ENCODE results near the gene GTPBP4.
"Not testable (repeated sequence)": the region's sequence is repeated elsewhere in the genome, so short reads cannot be mapped to it uniquely, and the experiment has no call there.

GTPBP4 gene

DNA sequence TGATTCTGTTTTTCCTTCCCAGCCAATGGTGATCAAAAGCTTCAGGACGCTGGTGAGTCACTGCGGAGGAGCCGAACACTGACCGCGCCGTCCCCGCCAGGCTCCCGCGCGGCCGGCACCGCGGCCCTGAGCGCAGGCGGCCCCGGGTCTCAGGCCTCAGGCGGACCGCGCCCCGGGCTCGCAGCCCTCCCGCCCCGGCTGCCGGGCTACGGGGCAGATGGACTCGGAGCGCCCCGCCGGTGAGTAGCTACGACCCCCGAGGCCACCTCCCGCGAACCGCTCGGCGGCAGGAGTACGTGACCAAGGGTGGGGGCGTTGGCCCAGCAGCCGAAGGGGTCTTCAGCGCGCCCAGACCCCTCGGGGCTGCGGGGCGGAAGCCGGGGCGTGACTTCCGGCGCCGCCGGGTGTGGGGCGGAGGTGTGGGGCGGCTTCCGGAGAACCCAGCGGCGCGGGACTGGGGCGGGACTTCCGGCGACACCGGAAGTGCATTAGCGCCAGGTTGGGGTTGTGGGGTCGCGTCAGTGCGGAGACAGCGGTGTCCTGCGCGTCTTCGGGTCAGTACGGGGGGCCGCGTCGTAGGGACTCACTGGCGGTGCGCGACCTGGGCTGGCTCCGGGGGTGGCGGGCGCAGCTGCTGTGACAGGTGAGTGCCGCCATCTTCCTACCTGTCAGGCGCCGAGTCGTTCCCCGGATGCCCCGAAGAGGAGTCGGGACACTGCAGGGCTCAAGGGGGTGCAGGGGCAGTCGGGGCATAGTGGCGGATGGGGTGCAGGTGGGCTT is 68.3 kb downstream of the GTPBP4 start, which contains the start of gene WDR37:
WDR37 (plus strand) TSS at position 60 of the 780 bp plus-strand sequence. CDS start 15,771 bp downstream, outside the sequence.
- in situ Hi-C loops (cut with MboI; ENCODE audit: low sequenced_read_pairs), result no loop called here

DNA sequence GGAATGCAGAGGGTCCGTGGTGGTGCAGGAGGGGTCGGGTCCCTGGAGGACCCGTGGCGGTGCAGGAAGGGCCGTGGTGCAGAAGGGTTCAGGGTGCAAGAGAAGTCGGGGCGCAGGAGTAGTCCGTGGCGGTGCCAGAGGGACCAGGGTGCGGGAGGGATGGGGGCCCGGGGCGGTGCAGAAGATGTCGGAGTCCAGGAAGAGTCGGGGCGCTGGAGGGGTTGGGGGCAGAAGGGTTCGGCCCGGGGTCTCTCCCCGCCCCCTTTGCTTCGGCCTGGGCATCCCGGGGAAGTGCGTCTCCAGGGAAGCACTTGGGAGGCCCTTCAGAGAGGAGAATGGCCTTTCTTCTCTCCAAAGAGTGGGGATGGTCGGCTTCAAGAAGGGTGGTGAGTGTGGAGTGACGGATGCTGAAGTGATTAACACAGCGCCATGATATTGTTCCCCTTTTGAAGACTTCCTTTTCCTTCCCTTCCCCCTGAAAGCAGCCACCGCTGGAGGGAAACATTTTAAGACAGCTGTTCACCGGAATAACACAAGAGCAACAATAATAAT is 68.9 kb downstream of the GTPBP4 start:
- in situ Hi-C loops (cut with MboI; ENCODE audit: low sequenced_read_pairs), result no loop called here

DNA sequence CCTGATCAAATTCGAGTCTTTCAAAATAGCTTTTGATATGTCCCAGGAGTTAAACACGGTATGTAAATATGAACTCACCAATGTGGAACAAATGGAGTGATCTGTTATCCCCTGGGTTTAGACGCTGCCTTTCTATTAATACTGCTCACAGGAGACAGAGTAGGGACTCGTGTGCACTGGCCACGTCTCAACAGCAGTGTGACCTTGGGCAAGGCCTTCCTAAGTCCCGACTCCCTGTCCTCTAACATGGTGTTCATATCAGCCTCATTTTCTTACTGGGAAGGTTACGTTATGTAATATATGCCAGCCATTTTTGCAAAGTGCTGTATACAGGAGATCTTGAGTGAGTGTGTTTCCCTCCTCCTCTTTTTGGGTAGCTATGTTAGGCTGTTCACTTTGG is 69.8 kb downstream of the GTPBP4 start:
- in situ Hi-C loops (cut with MboI; ENCODE audit: low sequenced_read_pairs), result no loop called here

DNA sequence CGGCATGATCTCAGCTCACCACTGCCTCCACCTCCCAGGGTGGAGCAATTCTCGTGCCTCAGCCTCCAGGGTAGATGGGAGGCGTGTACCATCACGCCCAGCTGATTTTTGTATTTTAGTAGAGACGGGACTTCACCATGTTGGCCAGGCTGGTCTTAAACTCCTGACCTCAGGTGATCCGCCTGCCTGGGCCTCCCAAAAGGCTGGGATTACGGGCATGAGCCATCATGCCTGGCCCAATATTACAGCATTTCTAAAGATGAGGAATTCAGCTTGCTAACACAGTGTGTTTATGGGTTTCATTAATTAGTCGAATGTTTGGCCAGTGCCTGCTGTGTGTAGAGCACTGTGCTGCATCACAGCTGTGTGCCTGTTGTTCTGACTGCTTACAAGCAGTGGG is 71.7 kb downstream of the GTPBP4 start:
- in situ Hi-C loops (cut with MboI; ENCODE audit: low sequenced_read_pairs), result no loop called here

DNA sequence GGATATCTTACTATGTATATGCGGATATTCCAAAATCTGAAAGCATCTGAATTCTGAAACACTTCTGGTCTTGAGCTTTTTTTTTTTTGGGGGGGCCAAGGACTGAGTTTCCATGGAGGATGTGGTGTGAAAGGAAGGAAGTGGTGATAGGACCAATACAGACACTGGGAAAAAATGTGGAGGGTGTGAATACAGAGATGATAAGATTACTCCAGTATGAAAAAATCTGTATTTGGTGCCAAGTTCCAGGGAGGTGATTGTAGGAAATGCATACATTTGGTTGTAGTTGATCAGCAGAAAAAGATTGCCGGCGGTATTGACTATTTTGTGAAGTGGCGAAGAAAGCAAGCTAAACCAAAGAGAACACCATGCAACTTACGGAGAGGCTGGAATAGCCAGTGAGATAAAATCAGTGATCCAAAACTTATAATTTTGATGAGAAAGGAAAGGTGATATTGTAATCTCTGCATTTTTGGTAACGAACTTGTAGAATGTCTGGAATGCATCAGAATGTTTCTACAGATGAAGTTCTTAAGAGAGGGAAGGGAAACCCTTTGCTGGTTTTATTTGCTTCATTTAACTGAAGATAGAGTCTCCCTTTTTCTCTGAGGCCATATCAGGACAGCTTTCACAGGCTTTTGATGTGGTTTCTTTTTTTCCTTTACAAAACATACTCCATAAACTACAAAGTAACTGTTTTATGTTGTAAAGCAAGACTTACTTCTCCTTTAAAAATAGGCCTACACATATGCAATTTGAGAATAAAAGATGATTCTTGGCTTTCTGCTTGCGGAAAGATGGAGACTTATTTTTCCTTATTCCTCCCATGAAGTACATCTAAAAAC is 73.9 kb downstream of the GTPBP4 start:
- in situ Hi-C loops (cut with MboI; ENCODE audit: low sequenced_read_pairs), result no loop called here

DNA sequence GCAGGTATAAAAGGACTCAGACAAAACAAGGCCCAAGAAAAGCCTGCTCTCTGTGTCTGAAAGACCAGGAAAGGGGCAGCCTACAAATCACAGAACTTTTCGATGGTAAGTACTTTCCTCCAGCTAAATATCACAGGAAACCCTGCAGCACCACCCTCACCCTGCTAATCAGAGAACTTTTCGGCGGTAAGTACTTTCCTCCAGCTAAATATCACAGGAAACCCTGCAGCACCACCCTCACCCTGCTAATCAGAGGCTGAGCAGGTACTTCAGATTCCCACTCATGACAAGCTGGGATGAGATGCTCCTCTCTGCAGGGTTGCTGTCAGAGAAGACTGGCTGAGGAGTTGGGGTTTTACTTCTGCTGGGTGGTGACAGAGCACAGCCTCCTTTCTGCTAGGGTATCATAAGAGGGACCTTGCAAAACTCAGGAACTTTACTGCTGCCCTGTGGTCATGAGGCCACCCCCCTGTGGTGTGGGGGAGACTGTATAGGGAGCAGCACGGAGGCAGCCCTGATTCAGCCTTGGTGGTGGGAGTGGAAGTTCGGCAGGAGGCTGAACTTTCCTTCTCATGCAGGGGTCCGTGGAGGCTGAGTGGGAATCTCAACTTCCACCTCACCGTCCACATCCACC is 75.1 kb downstream of the GTPBP4 start:
- in situ Hi-C loops (cut with MboI; ENCODE audit: low sequenced_read_pairs), result no loop called here

DNA sequence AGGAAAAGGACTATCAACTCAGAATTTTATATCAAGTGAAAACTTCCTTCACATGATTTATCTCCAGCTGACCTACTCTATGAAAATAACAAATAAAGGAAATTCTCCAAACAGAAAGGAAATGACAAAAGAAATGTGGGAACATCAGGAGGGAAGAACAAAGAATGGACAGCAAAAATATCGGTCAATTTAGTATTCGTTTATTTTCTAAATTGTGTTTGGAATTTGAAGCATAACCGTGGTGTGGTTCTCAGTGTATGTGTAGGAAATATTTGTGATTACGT is 76.7 kb downstream of the GTPBP4 start:
- in situ Hi-C loops (cut with MboI; ENCODE audit: low sequenced_read_pairs), result no loop called here

DNA sequence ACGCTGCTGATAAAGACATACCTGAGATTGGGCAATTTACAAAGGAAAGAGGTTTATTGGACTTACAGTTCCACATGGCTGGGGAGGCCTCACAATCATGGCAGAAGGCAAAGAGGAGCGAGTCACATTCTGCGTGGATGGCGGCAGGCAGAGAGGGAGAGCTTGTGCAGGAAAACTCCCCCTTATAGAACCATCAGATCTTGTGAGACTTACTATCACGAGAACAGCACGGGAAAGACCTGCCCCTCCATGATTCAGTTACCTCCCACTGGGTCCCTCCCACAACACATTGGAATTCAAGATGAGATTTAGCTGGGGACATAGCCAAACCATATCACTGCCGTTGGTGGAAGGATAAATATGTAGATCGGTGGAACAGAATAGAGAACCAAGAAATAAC is 78.5 kb downstream of the GTPBP4 start:
- in situ Hi-C loops (cut with MboI; ENCODE audit: low sequenced_read_pairs), result not testable (repeated sequence)

DNA sequence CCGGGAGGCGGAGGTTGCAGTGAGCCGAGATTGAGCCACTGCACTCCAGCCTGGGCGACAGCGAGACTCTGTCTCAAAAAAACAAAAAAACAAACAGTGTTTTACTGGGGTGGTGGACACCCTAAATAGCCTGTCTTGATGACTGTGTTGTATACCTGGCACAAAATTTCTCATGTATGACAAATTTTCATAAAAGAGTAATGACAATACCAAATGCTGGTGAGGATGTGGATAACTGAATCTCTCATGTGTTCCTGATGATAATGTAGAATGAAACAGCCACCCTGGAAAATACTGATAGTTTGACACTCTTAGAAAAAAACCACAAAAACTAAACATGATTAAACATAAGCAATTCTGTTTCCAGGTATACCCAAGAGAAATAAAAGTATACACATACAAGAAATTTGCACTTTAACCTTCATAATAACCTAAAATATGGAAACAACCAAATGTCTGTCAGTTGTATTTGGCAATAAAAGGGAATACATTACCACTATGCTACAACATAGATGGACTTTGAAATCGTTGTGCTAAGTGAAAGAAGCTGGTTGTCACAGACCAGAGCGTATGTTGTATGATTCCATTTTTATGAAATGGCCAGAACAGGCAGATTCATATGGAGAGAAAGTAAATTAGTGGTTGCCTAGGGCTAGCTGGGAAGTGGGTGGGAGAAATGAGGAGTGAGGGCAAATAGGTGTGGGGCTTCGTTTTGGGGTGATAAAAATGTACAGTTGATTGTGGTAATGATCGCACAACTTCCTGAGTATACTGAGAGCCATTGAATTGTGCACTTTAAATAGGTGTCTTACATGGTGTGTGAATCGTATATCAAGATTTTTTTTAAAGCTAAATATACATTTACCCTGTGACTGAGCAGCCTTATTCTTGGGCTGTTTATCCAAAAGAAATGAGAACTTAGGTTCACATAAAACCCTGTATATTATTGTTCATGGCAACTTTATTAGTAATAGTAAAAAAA is 80.4 kb downstream of the GTPBP4 start:
- in situ Hi-C loops (cut with MboI; ENCODE audit: low sequenced_read_pairs), result no loop called here

Measured in HL-60/S4 treated with phorbol 12-myristate 13-acetate at 8.2 ng/mL for 4 days and 3 days (cell line).